NCI-H748 treated with DMSO at 0.1 percent for 48 hours (cell line): ENCODE results near the gene BTBD8.
"Not testable (repeated sequence)": the region's sequence is repeated elsewhere in the genome, so short reads cannot be mapped to it uniquely, and the experiment has no call there.

Source experiments
- DNase-seq: peaks from one replicate; lab custom pipeline; 2025; lab: John Stamatoyannopoulos, UW

The BTBD8 gene

GRCh38 chr1:92080128-92080985 lies at the start of gene BTBD8:
BTBD8 (plus strand) TSS chr1:92080345; CDS start chr1:92080572, 227 bp downstream.
- DNase-seq, result peak; percentile 49

GRCh38 chr1:92030656-92031107 lies 49.5 kb upstream of the BTBD8 start:
- DNase-seq, result no peak

DNA sequence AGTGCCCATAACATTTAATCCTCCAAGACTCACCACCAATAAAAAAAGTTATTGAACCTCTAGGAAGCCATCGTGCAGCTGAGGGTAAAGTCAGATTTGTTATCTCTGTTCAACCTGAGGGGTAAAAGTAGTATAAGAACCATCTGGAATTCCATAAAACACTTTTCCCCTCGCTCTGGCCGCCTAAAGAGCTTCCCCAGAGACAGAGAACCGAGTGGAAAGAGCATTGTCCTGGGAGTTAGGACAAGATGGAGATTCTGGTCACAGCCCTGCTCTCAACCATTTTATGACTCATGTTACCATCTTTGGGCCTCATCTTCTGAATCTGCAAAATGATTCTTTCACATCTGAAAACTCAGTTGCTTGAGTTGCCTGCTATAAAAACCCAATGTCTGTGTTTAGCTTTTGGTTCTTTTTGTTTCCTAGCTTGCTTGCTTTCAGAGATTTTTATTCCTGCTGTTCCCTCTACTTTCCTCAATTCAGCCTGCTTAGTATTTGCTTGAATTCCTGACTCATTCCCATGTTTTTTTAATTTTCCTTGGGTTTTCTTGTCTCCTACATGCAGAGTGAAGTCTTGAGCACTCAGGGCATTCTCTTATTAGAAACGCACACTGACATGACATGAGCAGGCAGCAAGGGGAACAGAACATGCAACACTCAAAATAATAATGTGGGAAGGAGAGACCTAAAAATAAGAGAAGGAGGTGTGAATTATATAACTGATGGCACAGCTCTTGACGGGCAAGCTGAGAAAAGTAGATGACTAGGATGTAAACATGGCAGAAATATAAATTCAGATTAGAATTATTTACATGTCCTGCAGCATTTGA lies 48.6 kb upstream of the BTBD8 start:
- DNase-seq, result no peak

GRCh38 chr1:92037400-92037799 lies 42.7 kb upstream of the BTBD8 start:
- no peak for DNase-seq

DNA sequence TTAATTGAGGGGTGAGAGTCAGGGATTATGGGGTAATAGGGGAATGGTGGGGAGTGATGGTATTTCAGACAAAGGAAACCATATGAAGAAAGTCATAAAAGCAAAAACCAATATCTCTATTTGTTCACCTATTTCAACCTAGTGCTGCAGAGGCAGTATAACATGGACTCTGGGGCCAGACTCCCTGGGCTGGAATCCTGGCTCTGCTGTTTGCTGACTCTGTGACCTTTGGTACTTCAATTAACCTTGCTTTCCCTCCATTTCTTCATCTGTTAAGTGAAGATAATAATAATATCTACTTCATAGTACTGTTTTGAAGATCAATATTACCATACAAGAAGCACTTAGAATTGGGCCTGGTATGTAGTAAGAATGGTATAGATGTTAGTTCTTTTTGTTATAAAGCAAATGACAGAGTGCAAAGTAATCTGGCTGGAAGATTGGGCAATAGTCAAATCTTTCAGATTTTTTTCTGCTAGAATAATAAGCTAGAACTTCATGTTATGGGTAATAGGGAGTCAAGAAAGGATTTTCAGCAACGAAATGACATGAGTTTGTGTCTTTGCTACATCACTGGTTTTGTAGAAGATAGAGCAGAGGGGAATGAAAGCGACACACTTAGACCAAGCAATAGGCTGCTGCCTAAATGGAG lies 41.3 kb upstream of the BTBD8 start:
- no peak for DNase-seq

DNA sequence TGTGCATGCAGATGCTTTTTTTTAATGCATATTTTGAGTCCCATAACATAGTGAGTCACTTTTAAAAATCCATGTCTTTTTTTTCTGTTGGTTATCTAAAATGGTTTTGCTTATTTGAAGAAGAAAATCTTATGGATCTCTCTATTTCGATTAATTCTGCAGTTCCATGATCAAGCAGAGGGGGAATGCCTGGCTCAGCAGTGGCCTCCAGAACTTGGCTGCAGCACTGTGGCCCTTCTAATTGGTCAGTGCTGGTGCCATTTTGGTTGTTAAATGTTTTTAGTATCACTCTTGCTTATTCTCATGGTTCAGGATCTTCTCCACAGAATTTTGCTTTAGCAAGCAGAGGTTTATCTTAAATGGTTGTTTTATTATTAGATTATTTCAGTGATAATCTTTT lies 39.2 kb upstream of the BTBD8 start:
- no peak for DNase-seq

DNA sequence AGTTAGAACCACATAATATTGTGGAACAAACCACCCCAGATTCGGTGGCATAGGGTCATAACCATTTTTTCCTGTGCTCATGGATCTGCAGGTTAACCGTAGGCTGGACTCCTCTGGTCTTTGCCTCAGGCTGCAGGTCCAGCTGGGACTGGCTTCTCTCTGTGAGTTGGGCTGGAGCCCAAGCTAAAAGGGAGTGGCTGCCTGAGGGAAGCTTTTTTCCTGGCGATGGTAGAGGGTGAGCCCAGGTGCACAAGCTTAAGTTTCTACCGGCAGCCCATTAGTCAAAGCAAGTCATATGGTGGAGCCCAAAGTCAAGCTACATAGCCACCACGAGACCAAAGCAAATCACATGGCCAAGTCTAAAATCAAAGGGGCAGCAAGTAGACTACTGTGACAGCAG lies 36.5 kb upstream of the BTBD8 start:
- no peak for DNase-seq

DNA sequence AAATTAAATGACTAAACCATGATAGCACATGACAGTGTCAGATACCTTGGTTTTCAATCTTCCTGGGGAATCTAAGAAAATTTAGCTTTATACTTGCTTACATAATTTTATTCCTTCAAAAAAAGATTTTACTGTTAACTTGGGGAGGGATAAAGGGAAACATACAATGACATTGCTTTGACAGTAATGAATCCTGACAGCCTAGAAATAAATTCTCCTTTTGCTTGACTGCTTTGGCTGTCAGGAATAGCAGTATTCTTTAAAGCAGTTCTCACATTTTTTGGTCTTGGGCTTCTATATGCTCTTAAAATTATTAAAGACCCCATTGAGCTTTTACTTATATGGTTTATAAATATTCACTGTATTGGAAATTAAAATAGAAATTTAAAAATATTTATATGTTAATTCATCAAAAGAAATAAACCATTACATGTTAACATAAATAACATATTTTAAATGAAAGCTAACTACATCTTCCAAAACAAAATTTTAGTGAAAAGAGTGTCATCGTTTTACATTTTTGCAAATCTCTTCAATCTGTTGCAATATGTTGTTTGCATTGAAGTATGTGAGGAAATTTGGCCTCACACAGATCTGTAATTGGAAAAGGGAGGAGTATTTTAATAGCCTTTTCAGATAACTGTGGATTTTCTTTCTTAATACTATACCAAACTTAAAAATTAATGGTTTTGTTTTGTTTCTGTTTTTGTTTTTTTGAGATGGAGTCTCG lies 34.2 kb upstream of the BTBD8 start:
- no peak for DNase-seq

DNA sequence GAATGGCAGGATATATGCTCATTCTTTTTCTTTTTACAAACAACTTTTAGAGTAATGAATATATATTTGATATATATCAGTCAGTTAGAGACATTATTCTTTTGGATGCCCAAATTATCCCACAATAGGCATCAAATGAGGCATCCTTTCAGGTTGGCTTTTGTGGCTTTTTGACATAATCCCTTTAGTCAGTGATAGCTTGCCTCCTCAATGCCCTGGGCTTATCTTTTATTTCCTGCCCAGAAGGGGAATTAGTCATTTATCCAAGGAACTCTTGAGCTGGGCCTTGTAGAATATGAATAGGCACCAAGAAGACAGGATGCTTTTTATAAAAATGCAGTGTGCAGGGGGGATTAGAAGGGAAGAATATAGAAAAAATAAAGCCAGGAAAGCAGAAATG lies 28.2 kb upstream of the BTBD8 start:
- DNase-seq, result no peak

- no peak for DNase-seq
Observed at GRCh38 chr1:92065042-92065441, 15.1 kb upstream of the BTBD8 start.

DNA sequence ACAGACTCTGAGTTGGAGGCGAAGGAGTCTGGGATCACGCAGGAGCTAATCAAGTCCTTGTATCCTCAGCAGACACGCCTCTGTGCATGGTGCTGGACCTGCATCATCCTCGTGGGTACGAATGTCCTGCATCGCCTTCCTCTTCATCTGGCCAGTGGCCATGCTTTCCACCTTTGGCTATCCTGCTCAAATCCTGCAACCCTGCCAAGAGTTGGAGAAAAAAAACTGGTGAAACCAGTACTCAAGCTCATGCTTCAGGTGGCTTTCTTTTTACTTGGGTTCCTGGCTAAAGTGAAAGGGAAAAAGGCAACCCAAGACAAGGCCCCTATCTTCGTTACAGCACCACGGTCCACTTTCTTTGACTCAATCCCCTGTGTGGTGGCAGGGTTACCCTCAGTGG lies 13.8 kb upstream of the BTBD8 start:
- DNase-seq, result no peak

- no peak for DNase-seq
Observed at GRCh38 chr1:92070892-92071291, 9.3 kb upstream of the BTBD8 start.

DNA sequence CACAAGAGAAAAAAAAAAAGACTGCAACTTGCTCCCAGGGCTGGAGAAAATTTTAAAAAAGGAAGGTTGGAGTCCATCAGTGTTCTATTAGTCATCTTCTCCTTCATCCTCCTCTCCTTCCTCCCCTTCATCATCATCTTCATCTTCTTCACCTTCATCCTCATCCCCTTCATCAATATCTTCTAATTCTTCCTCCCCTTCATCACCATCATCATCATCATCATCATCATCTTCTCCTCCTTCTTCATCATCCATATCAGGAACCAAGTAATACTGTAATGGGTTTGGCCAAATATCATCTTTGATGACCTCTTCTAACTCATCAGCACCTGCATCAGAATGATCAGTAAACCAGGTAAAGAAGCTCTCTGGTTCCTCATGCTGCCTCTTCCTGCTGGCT lies 5.7 kb upstream of the BTBD8 start:
- DNase-seq, result not testable (repeated sequence)

DNA sequence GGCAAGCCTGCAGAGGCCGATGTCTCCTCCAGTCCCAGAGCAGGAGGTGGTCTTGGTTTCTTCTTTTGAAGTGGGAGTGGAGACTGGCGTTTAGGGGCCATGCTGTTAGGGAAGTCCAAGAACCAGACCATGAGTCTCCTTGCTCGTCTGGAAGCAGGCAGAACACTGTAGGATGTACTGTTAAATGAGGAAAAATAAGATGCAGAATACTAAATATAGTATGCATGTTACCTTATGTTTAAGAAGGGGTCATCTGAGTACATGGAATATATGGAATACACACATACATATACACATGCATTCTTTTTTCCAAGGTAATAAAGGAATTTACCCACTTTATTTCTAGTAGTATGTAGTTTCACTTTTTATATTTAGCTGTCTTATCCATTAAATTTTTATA lies 4.8 kb upstream of the BTBD8 start, which contains the start of gene SETSIP:
SETSIP (minus strand) TSS at position 101 of the 400 bp plus-strand sequence; CDS start at position 101, 0 bp downstream.
- no peak for DNase-seq

DNA sequence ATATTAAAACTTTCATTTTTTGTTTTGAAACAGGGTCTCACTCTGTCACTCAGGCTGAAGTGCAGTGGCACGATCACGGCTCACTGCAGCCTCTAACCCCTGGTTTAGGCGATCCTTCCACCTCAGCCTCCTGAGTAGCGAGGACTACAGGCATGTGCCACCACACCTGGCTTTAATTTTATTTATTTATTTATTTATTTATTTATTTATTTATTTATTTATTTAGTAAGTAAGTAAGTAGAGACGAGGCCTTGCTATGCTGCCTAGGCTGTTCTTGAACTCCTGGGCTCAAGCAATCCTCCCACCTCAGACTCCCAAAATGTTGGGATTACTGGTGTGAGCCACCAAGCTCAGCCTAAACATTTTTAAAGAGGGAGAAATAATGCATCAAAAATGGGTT lies 3.8 kb upstream of the BTBD8 start:
- DNase-seq, result no peak

DNA sequence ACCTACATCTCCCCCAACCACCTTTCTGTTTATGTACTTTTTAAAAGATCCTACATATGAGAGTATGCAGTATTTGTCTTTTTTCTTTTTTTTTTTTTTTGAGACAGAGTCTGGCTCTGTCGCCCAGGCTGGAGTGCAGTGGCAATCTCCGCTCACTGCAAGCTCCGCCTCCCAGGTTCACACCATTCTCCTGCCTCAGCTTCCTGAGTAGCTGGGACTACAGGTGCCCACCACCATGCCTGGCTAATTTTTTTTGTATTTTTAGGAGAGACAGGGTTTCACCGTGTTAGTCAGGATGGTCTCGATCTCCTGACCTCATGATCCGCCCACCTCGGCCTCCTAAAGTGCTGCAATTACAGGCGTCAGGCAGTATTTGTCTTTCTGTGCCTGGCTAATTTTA lies 2.1 kb upstream of the BTBD8 start:
- DNase-seq, result not testable (repeated sequence)

- DNase-seq, result no peak
Observed at GRCh38 chr1:92079441-92079840, 704 bp upstream of the BTBD8 start.

DNA sequence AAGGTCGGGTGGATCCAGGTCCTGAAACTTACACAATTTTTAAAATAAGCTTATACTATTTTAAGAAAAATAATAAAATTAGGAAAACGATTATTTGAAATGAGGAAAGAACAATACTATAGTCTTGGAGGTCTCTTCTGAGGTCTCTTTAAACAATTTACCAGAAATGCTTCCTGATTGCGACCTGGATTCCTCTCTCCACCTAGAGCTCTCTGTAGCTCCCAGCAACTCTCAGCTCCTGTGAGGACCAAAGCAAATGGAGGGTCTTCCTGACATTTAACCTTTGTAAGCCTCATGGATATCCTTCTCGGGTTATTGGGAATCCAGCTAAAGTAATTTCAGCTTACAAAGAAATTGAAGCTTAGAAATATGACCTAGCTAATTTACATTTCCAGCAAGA lies 886 bp downstream of the BTBD8 start:
- no peak for DNase-seq

- no peak for DNase-seq
Observed at GRCh38 chr1:92084651-92085050, 4.5 kb downstream of the BTBD8 start.

- DNase-seq, result no peak
Observed at GRCh38 chr1:92085727-92086126, 5.6 kb downstream of the BTBD8 start.

DNA sequence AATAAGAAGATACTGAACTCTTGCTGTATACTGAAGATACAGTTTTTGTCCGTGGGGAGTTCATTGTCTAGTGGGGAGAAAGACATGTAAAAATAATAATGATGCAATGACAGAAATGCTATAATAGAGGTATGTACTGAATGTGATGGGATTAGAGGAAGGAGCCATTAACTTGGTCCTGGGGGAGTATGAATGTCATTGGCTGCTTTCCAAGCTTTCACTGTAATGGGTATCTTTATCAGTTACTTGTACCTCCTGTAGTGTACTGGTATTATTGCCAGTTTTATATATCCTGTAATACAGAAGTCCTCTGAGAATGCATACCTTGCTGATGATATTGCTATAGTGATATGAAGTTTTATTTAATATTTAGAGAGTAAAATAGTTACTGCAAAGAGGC lies 7.4 kb downstream of the BTBD8 start:
- no peak for DNase-seq

DNA sequence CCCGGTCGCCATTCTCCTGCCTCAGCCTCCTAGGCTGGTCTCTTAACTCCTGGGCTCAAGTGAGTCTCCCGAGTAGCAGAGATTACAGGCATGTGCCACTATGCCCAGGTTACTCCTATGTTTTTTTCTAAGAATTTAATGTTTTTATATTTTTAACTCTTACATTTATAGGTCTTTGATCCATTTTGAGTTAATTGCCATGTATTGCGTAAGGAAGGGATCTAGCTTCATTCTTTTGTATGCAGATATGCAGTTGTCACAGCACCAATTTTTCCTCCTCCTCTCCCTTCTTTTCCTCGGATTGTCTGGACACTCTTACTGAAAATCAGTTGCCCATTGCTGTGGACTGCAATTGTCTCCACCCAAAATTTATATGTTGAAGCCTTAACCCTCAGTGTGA lies 11.5 kb downstream of the BTBD8 start:
- DNase-seq, result no peak
